ENCODE data around the gene TOMM7. TPM values are rescaled to one million over a fixed set of nuclear protein-coding genes. Genes with fewer than 3 reads are reported as not detected.

TOMM7 gene
- total and polyA plus RNA-seq, 9 of the 15 experiments (the other 6 are each of a cell fraction or from before 2014, with no cell fraction given), result 283 to 1,717 (median 638) TPM

DNA sequence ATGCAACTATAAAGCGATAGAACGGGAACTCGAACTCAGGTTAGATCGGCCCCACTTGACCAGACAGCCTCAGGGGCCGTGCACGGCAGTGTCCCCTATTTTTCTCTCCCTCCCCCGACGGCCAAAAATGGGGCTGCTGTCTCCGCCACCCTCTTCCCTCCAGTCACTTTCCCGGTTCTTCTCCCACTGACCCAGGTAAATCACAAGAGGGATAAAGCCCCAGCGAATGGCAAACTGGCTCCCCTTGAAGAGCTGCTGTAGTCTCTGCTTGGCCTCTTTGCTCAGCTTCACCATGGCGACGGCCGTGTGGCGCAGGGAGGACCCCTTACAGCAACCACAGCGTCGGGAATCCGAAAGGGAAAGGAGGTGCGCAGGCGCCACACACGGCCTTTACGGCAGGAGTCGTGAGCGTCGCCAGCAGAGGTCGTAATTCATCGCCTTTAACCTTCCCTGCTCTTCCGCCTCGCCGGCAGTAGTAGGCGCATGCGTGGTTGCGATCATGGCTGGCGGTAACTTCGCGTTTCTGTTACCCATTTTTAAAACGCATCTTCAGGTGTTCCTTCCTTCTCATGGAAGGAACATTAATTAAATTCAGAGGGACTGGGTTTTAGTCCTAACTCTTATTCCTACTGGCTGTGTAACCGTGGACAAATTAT, at the start of gene TOMM7 (continued):
- TF ChIP-seq FOXJ3 (CRISPR knock-in tag; IDR thresholded peaks at IDR 0.05), result no peak
- TF ChIP-seq RAD51 (IDR thresholded peaks at IDR 0.05; ENCODE audit: borderline replicate concordance, low read depth), result no peak; the same call in 1 of the 2 replicates
- TF ChIP-seq RFX7 (CRISPR knock-in tag; IDR thresholded peaks at IDR 0.05), result no peak
- no peak for TF ChIP-seq ZNF696 (CRISPR knock-in tag; conservative IDR thresholded peaks at IDR 0.05)
- no peak for TF ChIP-seq ZNF561 (CRISPR knock-in tag; conservative IDR thresholded peaks at IDR 0.05)
- TF ChIP-seq SNRNP70 (optimal IDR thresholded peaks at IDR 0.05; ENCODE audit: low read depth, low read length), result no peak
- no peak for TF ChIP-seq ZNF395 (CRISPR knock-in tag; IDR thresholded peaks at IDR 0.05)
- no peak for TF ChIP-seq POLR3G (IDR thresholded peaks at IDR 0.05; ENCODE audit: extremely low read depth, insufficient read length, insufficient replicate concordance)
- no peak for TF ChIP-seq ZNF347 (CRISPR knock-in tag; IDR thresholded peaks at IDR 0.05; ENCODE audit: low read depth)
- no peak for TF ChIP-seq CEBPG (CRISPR knock-in tag; IDR thresholded peaks at IDR 0.05)
- no peak for TF ChIP-seq CEBPG (tag; conservative IDR thresholded peaks at IDR 0.05 in 1 of 2, IDR thresholded peaks at IDR 0.05 in 1 of 2)
- TF ChIP-seq, protein P1, sequence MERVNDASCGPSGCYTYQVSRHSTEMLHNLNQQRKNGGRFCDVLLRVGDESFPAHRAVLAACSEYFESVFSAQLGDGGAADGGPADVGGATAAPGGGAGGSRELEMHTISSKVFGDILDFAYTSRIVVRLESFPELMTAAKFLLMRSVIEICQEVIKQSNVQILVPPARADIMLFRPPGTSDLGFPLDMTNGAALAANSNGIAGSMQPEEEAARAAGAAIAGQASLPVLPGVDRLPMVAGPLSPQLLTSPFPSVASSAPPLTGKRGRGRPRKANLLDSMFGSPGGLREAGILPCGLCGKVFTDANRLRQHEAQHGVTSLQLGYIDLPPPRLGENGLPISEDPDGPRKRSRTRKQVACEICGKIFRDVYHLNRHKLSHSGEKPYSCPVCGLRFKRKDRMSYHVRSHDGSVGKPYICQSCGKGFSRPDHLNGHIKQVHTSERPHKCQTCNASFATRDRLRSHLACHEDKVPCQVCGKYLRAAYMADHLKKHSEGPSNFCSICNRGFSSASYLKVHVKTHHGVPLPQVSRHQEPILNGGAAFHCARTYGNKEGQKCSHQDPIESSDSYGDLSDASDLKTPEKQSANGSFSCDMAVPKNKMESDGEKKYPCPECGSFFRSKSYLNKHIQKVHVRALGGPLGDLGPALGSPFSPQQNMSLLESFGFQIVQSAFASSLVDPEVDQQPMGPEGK (CRISPR knock-in tag; IDR thresholded peaks at IDR 0.05; ENCODE audit: borderline replicate concordance), result no peak
- TF ChIP-seq SIRT6 (IDR thresholded peaks at IDR 0.05; ENCODE audit: low read depth, low read length), result no peak
- TF ChIP-seq ETV6 (IDR thresholded peaks at IDR 0.05; ENCODE audit: borderline replicate concordance in 1 of 2, low read depth in 2 of 2, low read length in 1 of 2), result no peak; a peak in 1 of 4 replicates
- TF ChIP-seq ETV6 (CRISPR knock-in tag; IDR thresholded peaks at IDR 0.05; ENCODE audit: borderline replicate concordance), result no peak; the same call in 1 of the 2 replicates
- TF ChIP-seq BHLHE40 (IDR thresholded peaks at IDR 0.05; ENCODE audit: low read length), result peak; percentile 18; the same call in 1 of the 2 replicates
- TF ChIP-seq POLR2AphosphoS2 (IDR thresholded peaks at IDR 0.05; ENCODE audit: low read length), result peak; percentile 49; the same call in 1 of the 2 replicates
- TF ChIP-seq FIP1L1 (IDR thresholded peaks at IDR 0.05; ENCODE audit: low read depth, low read length, poor library complexity, severe bottlenecking), result no peak
- TF ChIP-seq SIN3B (IDR thresholded peaks at IDR 0.05; ENCODE audit: low read depth), result peak; percentile 53; the same call in 1 of the 2 replicates
- no peak for TF ChIP-seq SRSF3 (IDR thresholded peaks at IDR 0.05; ENCODE audit: insufficient read depth, low read length)
- TF ChIP-seq TAF9B (IDR thresholded peaks at IDR 0.05; ENCODE audit: partially characterized antibody), result peak; percentile 95
- TF ChIP-seq CBX5 (IDR thresholded peaks at IDR 0.05; ENCODE audit: borderline replicate concordance, low read depth), result no peak
- TF ChIP-seq ZNF77 (CRISPR knock-in tag; IDR thresholded peaks at IDR 0.05), result no peak
- TF ChIP-seq RNF2 (IDR thresholded peaks at IDR 0.05), result no peak
- TF ChIP-seq CTBP1 (IDR thresholded peaks at IDR 0.05; ENCODE audit: borderline replicate concordance), result peak; percentile 45; the same call in 1 of the 2 replicates
- no peak for TF ChIP-seq HEY1 (CRISPR knock-in tag; IDR thresholded peaks at IDR 0.05; ENCODE audit: borderline replicate concordance)
- TF ChIP-seq ZNF586 (CRISPR knock-in tag; conservative IDR thresholded peaks at IDR 0.05), result 0 out of 2 replicates have a peak, but pooled peaks have one; percentile 54
- TF ChIP-seq CHD1 (IDR thresholded peaks at IDR 0.05; ENCODE audit: low read length), result no peak

All from K562 (cell line).